GM04503 (cell line): ENCODE data around the gene SRRM4.
"Not testable (repeated sequence)": the region's sequence is repeated elsewhere in the genome, so short reads cannot be mapped to it uniquely, and the experiment has no call there.

Experiments
- DNase-seq: peaks from one replicate; pipeline ENCODE4 v3.0.0-alpha.2; 2012; ENCODE audit warnings: low read depth

Gene SRRM4

GRCh38 chr12:119071176-119071575 is 89.8 kb downstream of the SRRM4 start:
- no peak for DNase-seq

DNA sequence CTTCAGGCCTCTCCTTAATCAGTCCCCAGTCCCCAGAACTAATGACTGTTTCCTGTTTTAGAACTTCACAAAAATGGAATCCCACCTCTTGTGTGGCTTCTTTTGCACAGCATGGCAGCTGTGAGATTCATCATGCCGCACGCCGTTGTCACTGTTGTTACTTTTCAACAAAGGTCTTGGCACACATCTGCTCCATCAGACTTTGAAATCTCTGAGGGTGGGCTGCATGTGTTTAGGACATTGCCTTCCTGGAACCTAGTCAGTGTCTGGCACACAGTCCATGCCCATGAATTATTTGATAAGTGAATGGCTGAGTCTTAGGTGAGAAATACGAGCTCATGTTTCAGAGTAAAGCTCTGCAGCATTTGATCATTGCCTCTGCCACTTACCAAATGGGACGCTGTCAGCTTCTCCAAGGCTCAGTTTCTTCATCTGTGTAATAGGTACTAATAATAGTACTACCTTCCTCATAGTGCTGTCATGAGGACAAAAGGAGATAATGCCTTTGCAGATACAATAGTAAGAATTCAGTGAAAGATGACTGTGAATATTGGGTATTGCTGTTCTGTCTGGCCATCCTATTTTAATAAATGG is 90.4 kb downstream of the SRRM4 start:
- DNase-seq, result no peak

GRCh38 chr12:119072440-119072839 is 91.1 kb downstream of the SRRM4 start:
- DNase-seq, result no peak

- no peak for DNase-seq
Observed at GRCh38 chr12:119075222-119075787, 94.0 kb downstream of the SRRM4 start.

DNA sequence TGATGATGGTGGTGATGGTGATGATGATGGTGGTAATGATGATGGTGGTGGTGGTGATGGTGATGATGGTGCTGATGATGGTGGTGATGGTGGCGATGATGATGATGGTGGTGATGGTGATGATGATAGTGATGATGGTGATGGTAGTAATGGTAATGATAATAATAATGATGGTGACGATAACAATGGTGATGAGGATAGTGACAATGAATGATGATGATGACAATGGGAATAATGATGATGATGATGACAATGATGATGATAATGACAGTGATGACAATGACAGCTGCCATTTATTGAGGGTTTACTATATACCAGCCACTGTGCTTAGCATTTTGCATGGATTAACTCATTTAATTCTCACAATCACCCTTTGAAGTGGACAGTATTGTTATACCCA is 94.6 kb downstream of the SRRM4 start:
- no peak for DNase-seq

DNA sequence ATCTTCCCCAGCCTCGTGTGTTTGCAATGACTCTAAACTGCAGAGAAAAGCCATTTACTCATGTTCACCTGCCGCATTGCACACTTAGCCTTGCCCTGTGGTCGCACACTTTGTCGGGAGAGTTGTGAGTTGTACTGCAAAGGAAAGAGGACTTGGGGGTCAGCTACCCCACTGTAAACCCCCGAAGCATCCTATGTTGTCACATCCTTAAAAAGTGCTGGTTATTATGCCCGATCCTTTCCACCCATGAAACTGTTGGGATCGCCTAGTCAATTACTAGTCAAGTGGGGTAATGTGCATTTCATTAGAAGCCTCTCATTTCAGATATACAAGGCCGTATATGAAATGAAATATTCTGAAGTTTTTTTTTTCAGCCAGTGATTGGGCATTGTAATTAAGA is 98.2 kb downstream of the SRRM4 start:
- no peak for DNase-seq

DNA sequence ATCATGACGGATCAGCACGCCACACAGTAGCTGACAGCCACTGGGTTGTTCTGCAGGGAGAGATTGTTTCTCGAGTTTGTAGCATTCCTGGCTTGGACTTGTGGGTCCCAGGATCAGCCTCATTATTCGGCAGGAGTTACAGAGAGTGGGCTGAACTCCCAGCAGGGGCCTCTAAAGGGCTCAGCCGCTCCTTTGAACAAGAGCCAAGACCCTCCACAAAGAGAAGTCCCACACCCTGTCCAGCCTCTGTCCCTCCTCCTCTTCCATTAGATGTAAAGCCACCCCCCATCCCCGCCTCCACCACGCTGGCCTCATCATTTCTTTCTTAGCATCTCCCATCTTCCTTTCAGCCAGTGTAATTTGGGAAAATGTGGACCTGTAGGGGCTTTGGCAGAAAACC is 100.7 kb downstream of the SRRM4 start:
- DNase-seq, result no peak

DNA sequence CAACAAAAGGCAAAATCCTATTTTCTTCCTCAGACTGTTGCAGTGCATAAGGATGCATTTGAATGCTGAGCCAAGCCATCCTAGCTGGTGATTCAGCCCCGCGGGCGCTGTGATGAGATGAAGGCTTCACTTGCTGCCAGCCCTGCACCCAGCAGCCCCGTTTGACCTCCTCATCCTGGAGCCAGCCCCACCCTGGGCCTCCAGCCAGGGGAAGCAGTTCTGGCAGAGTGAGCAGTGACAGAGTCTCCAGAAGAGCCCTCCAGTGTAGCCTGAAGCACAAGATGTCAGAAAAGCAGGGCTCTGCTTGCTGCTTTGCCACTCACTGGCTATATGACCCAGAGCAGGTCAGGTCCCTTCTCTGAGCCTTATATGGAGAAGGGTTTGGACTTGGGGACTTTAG is 101.2 kb downstream of the SRRM4 start:
- DNase-seq, result no peak

GRCh38 chr12:119088685-119089379 is 107.5 kb downstream of the SRRM4 start:
- DNase-seq, result no peak

DNA sequence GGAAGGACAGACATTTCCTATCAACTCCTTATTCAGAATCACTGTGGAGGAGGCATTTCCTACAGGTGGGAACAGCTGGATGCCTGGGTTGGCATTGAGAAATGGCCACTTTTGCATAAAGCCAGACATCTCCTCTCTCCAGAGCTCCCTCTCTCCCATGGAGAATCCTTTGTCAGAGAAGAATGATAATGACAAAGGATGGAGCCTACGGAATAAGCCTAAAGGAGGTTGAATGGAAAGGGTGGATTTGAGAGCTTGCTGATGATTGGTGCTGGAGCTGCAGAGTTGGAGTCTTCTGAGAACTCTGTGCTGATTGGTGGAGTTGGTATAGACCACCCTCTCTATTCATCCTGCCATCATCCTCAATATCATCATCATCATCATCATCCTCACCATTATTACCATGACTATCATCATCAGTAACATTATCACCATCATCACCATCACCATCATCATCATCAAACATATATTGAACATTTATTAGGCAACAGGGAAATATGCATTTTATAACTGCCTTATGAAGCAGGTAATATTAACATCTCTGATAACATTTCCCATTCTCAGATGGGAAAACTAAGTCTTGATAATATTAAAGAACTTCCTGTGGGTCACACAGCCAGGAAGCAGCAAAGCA is 108.2 kb downstream of the SRRM4 start:
- no peak for DNase-seq

DNA sequence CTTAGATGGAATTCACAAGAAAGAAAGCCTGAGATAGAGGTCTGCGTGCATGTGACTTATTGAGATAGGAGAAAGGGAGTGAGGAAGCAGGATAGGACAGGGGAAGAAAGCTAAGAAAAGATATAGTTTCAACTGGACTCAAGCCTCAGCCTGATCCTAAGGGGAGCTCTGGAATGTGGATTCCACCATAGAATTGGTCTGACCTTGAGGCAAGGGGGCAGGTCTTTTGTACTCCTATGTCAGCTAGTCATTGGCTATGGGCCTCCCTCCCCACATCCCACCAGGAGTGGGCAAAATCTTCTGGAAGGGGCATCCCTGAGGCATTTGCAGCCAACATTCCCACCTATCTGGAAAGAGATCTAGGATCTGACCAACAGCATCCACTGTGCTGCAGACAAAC is 108.9 kb downstream of the SRRM4 start:
- no peak for DNase-seq

DNA sequence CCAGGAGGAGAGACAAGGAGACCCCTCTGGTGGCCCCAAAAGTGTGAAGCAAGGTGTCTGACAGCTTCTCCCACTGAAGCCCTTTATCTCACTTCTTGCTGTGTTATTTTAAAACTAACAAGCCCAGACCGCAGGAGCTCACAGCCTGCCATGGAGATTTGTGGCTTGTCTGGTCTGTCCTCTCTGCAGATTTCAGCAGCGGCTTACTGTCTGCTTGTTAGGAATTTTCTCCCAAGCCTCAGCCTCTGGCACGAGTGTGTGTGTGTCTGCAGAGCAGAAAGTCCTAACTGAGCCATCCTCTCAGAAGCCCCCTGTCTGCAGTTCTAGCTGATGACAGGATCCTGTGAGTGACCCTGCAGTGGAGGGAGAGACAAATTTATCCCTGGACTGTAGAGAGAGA is 109.5 kb downstream of the SRRM4 start:
- DNase-seq, result no peak

DNA sequence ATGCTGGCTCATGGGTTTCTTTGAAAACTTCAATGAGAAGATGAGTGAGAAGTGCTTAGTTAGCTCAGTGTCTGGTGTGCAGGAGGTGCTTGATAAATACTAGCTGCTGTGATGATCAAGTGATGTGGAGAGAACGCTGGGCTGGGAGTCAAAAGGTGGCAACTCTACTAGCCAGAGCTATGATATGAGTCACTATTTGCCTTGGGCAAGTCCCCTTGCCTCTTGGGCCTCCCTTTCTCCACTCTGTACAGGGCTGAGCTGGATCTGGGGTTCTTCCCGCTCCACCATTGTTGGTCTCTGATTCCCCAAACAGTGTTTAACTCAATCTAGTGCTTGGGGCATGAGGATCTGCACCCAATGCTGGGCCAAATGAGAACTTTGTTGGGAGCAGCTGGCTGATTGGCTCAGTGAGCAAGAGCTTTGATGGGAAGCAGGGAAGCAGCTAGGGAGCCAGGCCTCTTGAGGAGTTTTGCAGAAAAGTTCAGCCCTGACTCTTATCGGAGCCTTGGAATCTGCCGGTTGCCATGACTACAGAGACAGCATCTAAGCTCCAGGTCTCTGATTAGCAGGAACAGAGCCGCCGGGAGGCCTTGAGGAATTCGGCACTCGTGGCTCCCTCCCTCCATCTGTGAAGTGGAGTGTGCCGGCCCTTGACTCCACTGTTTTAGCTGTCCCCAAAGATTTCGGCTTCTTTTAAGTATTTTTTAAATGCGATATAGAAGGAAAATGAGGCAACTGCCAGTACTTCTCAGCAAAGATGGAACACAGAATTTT is 115.3 kb downstream of the SRRM4 start:
- DNase-seq, result no peak

GRCh38 chr12:119100933-119101332 is 119.6 kb downstream of the SRRM4 start:
- DNase-seq, result no peak

- no peak for DNase-seq
Observed at GRCh38 chr12:119102274-119102673, 120.9 kb downstream of the SRRM4 start.

GRCh38 chr12:119102714-119103113 is 121.4 kb downstream of the SRRM4 start:
- no peak for DNase-seq

GRCh38 chr12:119104969-119105368 is 123.6 kb downstream of the SRRM4 start:
- not testable (repeated sequence) for DNase-seq

- no peak for DNase-seq
Observed at GRCh38 chr12:119113496-119113986, 132.2 kb downstream of the SRRM4 start.

GRCh38 chr12:119114294-119114693 is 133.0 kb downstream of the SRRM4 start:
- no peak for DNase-seq

DNA sequence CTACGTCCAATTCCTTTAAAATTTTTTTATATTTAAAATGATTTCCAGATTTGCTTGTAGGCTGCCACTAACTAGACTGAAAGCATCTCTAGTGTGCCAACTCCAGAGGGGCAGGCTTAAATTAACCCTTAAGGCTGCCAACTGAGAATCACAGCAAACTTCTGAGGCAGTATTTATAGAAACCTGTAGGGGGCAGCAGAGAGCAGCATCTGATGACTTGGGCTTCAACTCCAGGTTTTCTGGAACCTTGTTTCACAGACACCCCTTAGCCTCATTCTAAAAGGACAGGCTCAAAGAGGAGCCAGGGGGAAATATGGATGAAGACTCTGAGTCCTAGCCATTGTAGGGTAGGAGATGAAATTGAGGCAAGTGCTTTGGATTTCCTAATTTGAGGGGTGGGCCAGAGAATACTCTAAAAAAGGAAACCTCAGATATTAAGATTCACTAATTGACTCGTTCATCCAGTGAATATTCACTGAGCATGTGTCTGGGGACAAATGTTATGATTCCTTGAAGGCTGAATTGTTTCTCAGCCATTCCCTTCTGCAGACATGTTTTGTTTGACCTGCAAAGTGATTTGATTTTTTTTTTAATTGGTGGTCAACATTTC is 134.1 kb downstream of the SRRM4 start:
- no peak for DNase-seq

- DNase-seq, result no peak
Observed at GRCh38 chr12:119117936-119118335, 136.6 kb downstream of the SRRM4 start.

DNA sequence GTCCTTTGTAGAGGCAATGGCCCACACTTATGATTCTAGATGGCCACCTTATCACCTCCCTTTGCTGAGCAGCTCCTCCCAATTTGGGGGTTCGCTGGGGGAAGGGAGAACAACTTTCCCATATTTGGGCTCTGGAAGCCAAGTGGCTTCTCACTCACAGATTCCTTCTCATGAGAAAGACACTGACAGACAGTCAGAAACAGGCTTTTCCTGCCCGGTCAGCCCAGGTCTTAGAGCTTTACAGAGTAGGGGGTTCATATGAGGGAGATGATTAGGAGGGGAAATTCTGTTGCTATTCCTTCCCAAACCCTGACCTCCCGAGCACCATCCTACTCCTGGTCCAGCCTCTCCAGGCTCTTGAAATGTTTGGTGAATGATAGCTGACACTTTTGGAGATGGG is 137.3 kb downstream of the SRRM4 start:
- DNase-seq, result no peak
